ENCODE results near the gene SMIM38. TPM values are rescaled to one million over a fixed set of nuclear protein-coding genes. Genes with fewer than 3 reads are reported as not detected.

Gene SMIM38
- total and polyA plus RNA-seq, 2 of the 4 experiments (the other 2 are of a cell fraction), result under 0.01 to 0.05 TPM

GRCh38 chr11:69195824-69196782 lies 40.4 kb downstream of the SMIM38 start:
- WGBS, 2 experiments (ENCODE audit: extremely low coverage in 2 of 2, insufficient read length in 1 of 2), result 86% methylated on average over 19 of the region's 35 CpGs; no CpG with 5 or more reads in 1 of the 2 experiments
- Histone ChIP-seq H2AFZ (replicated peaks; ENCODE audit: low read length, poor library complexity) (no peak overlapping the region), H3K9me1 (ENCODE audit: insufficient read depth, low read length) (no peaks in the 10 kb centered on the region), H3K4me1 (ENCODE audit: control insufficient read depth, insufficient read depth, low read length) (0 out of 2 replicates have a peak, but pooled peaks cover 2% of the 10 kb centered on the region), H4K91ac (ENCODE audit: insufficient read depth, low read depth, low read length) (no peak overlapping the region), H3K14ac (replicated peaks; ENCODE audit: low read depth, low read length) (no peak overlapping the region), H2BK15ac (ENCODE audit: low read depth, low read length) (no peak overlapping the region), H3K56ac (ENCODE audit: extremely low read depth, insufficient read depth, low read length) (no peak overlapping the region), H3K36me3 (ENCODE audit: control insufficient read depth, insufficient read depth, low read length) (no peaks in the 10 kb centered on the region), H3K27me3 (ENCODE audit: control insufficient read depth, insufficient read depth, low read length) (peaks cover 29% of the 10 kb centered on the region), H3K4ac (ENCODE audit: low read depth, low read length) (no peak overlapping the region), H3K79me1 (ENCODE audit: low read depth in 1 of 2, low read length in 2 of 2) (no peaks in the 10 kb centered on the region), H3K27ac (ENCODE audit: insufficient read depth, low read length) (no peak overlapping the region), H3K18ac (ENCODE audit: low read depth, low read length) (no peak overlapping the region), H2BK5ac (ENCODE audit: low read depth, low read length, poor library complexity, severe bottlenecking) (no peak overlapping the region), H2BK20ac (ENCODE audit: low read depth, low read length) (no peak overlapping the region), H3K9me3 (ENCODE audit: control insufficient read depth, insufficient read depth, low read length) (no peaks in the 10 kb centered on the region), H4K8ac (ENCODE audit: low read depth in 2 of 2, low read length in 2 of 2) (no peak overlapping the region), H4K20me1 (ENCODE audit: insufficient read depth, low read length) (no peaks in the 10 kb centered on the region), H2BK120ac (ENCODE audit: low read depth, low read length) (no peak overlapping the region), H3K4me3 (ENCODE audit: insufficient read depth, low read depth, low read length) (no peak overlapping the region), H3K9ac (ENCODE audit: low read depth, low read length) (no peak overlapping the region), H4K5ac (ENCODE audit: low read depth, low read length) (no peak overlapping the region), H2AK5ac (ENCODE audit: low read depth, low read length) (no peak overlapping the region), H2AK9ac (replicated peaks; ENCODE audit: low read depth, low read length, poor library complexity) (no peak overlapping the region), H3K4me2 (ENCODE audit: low read depth, low read length) (no peak overlapping the region), H3K23ac (ENCODE audit: low read depth, low read length) (no peak overlapping the region)
- ChIA-PET CTCF (no interaction called here), POLR2A (ENCODE audit: unreplicated experiment) (no interaction called here)
- no peak for DNase-seq
- intact Hi-C loops (cut with micrococcal nuclease), result no loop called here
- dilution Hi-C loops (cut with HindIII; ENCODE audit: low sequenced_read_pairs, unreplicated experiment), result no loop called here
- no peak for ATAC-seq (ENCODE audit: low read depth)
- no TSS peak for BruUV-seq (replicated peaks)
- in situ Hi-C loops (cut with MboI; ENCODE audit: low sequenced_read_pairs), result no loop called here
- no peak for TF ChIP-seq CTCF (conservative IDR thresholded peaks at IDR 0.05; ENCODE audit: low read depth, low read length)
- no peak for TF ChIP-seq RAD21 (IDR thresholded peaks at IDR 0.05; ENCODE audit: low read length)
- no peak for TF ChIP-seq BHLHE40 (IDR thresholded peaks at IDR 0.05; ENCODE audit: low read depth, low read length)
- no peak for TF ChIP-seq CHD1 (IDR thresholded peaks at IDR 0.05; ENCODE audit: low read depth, low read length)
- no peak for TF ChIP-seq RFX5 (IDR thresholded peaks at IDR 0.05; ENCODE audit: low read depth, low read length)
- TF ChIP-seq ELK1 (IDR thresholded peaks at IDR 0.05; ENCODE audit: borderline replicate concordance, low read depth, low read length), result no peak
- no peak for TF ChIP-seq MAFK (IDR thresholded peaks at IDR 0.05; ENCODE audit: low read depth, low read length)
- TF ChIP-seq NFE2L2 (IDR thresholded peaks at IDR 0.05; ENCODE audit: low read depth, low read length), result no peak
- TF ChIP-seq CEBPB (IDR thresholded peaks at IDR 0.05; ENCODE audit: low read depth, low read length), result no peak
- no peak for TF ChIP-seq POLR2A (IDR thresholded peaks at IDR 0.05; ENCODE audit: low read depth, low read length)
- no peak for TF ChIP-seq SMC3 (IDR thresholded peaks at IDR 0.05; ENCODE audit: low read depth, low read length)
- no peak for TF ChIP-seq RCOR1 (IDR thresholded peaks at IDR 0.05; ENCODE audit: insufficient replicate concordance, low read length)
- TF ChIP-seq USF2 (IDR thresholded peaks at IDR 0.05; ENCODE audit: low read depth, low read length), result no peak
- TF ChIP-seq FOS (IDR thresholded peaks at IDR 0.05; ENCODE audit: low read depth, low read length), result no peak
- TF ChIP-seq MAZ (IDR thresholded peaks at IDR 0.05; ENCODE audit: borderline replicate concordance, low read depth, low read length), result no peak

Data from IMR-90 (cell line).